Brain microvascular endothelial cell (primary cell): ENCODE results near the gene LCA5.
"Not testable (repeated sequence)": the region's sequence is repeated elsewhere in the genome, so short reads cannot be mapped to it uniquely, and the experiment has no call there.

ENCODE experiments used
- DNase-seq: peaks from one replicate; pipeline ENCODE4 v3.0.0-alpha.2; 2020
- H3K27ac ChIP-seq: fragments of 250-450 bp; sonication (Bioruptor Pico); 2 replicates; pipeline ENCODE4 v1.5.1; 2020; ENCODE audit warnings: mild to moderate bottlenecking, moderate library complexity
- H3K27me3 ChIP-seq: fragments of 250-450 bp; sonication (Bioruptor Pico); replicated peaks from 2 replicates; pipeline ENCODE4 v1.5.1; 2020; ENCODE audit warnings: mild to moderate bottlenecking
- H3K36me3 ChIP-seq: fragments of 250-450 bp; sonication (Bioruptor Pico); replicated peaks from 2 replicates; pipeline ENCODE4 v1.5.1; 2020; ENCODE audit warnings: mild to moderate bottlenecking
- H3K4me3 ChIP-seq: 2 replicates; pipeline ENCODE4 v1.5.1; 2011; ENCODE audit warnings: low read depth, mild to moderate bottlenecking, control low read depth, low read length, moderate library complexity
- CTCF ChIP-seq: IDR thresholded peaks from 2 replicates; pipeline ENCODE4 v1.5.1; 2011; ENCODE audit warnings: low read depth, mild to moderate bottlenecking, moderate library complexity, low read length, control low read depth, inconsistent platforms; ENCODE audit errors: missing control alignments
- in situ Hi-C: cut with HindIII; loops from 2 replicates; pipeline ENCODE4 v1.10.0; 2017; ENCODE audit warnings: low sequenced_read_pairs, low pct_ligation_motif_present

Gene LCA5

GRCh38 chr6:79463621-79464050, 73.6 kb downstream of the LCA5 start:
- Histone ChIP-seq H3K27ac (no peak overlapping the region), H3K36me3 (no peaks in the 10 kb centered on the region), H3K27me3 (no peaks in the 10 kb centered on the region), H3K4me3 (no peak overlapping the region)
- DNase-seq, result no peak
- no peak for TF ChIP-seq CTCF
- in situ Hi-C loops, result no loop called here

- no peak for DNase-seq
- TF ChIP-seq CTCF, result no peak
- H3K36me3 ChIP-seq, result no peaks in the 10 kb centered on the region
- H3K27ac ChIP-seq, result no peak overlapping the region
- in situ Hi-C loops, result no loop called here
- no peaks in the 10 kb centered on the region for H3K27me3 ChIP-seq
- H3K4me3 ChIP-seq, result no peak overlapping the region
Observed at GRCh38 chr6:79461205-79461604, 76.0 kb downstream of the LCA5 start.

- H3K4me3 ChIP-seq, result no peak overlapping the region
- TF ChIP-seq CTCF, result no peak
- in situ Hi-C loops, result no loop called here
Observed at GRCh38 chr6:79455446-79455845, 81.8 kb downstream of the LCA5 start.

GRCh38 chr6:79453558-79454042, 83.6 kb downstream of the LCA5 start:
- peak; percentile 40 for DNase-seq
- no peaks in the 10 kb centered on the region for H3K27me3 ChIP-seq
- no peak overlapping the region for H3K27ac ChIP-seq
- in situ Hi-C loops, result no loop called here
- no peaks in the 10 kb centered on the region for H3K36me3 ChIP-seq
- TF ChIP-seq CTCF, result no peak
- no peak overlapping the region for H3K4me3 ChIP-seq

More at GRCh38 chr6:79455446-79455845, 81.8 kb downstream of the LCA5 start:
- no peaks in the 10 kb centered on the region for H3K36me3 ChIP-seq
- H3K27ac ChIP-seq, result no peak overlapping the region
- no peaks in the 10 kb centered on the region for H3K27me3 ChIP-seq
- DNase-seq, result no peak

GRCh38 chr6:79450984-79451383, 86.2 kb downstream of the LCA5 start:
- in situ Hi-C loops, result no loop called here
- no peak overlapping the region for H3K4me3 ChIP-seq
- no peak for DNase-seq
- no peak for TF ChIP-seq CTCF
- no peak overlapping the region for H3K27ac ChIP-seq
- H3K27me3 ChIP-seq, result no peaks in the 10 kb centered on the region
- no peaks in the 10 kb centered on the region for H3K36me3 ChIP-seq

GRCh38 chr6:79446006-79446405, 91.2 kb downstream of the LCA5 start:
- DNase-seq, result peak; percentile 16
- Histone ChIP-seq H3K36me3 (no peaks in the 10 kb centered on the region), H3K27me3 (no peaks in the 10 kb centered on the region), H3K27ac (no peak overlapping the region), H3K4me3 (no peak overlapping the region)
- in situ Hi-C loops, result no loop called here
- TF ChIP-seq CTCF, result peak; percentile 13

GRCh38 chr6:79443876-79444275, 93.4 kb downstream of the LCA5 start:
- in situ Hi-C loops, DNase-seq, H3K27me3 ChIP-seq, H3K36me3 ChIP-seq, H3K4me3 ChIP-seq, H3K27ac ChIP-seq: not testable (repeated sequence)
